T-helper 1 cell (primary cell): ENCODE data around the gene HES7.

Experiments used
- DNase-seq, 5 donors: peaks; one replicate each; pipeline ENCODE4 v3.0.0-alpha.2; 2012 to 2020

The HES7 gene

GRCh38 chr17:8142887-8143580 is 19.1 kb upstream of the HES7 start:
- DNase-seq, result peak in 1 of 5 donors; percentile 12

GRCh38 chr17:8142158-8142886 is 18.4 kb upstream of the HES7 start:
- no peak for DNase-seq

- DNase-seq, result no peak
Observed at GRCh38 chr17:8141741-8142140, 17.8 kb upstream of the HES7 start.

- no peak for DNase-seq
Observed at GRCh38 chr17:8141045-8141444, 17.1 kb upstream of the HES7 start.

- DNase-seq, result no peak
Observed at GRCh38 chr17:8140065-8141029, 16.4 kb upstream of the HES7 start.

GRCh38 chr17:8138672-8139371 is 14.9 kb upstream of the HES7 start:
- DNase-seq, result peak; percentile 87 to 97 (median 93)

GRCh38 chr17:8138374-8138671 is 14.4 kb upstream of the HES7 start:
- DNase-seq, result no peak

GRCh38 chr17:8137645-8138373 is 13.9 kb upstream of the HES7 start:
- no peak for DNase-seq

- no peak for DNase-seq
Observed at GRCh38 chr17:8133941-8134340, 10.0 kb upstream of the HES7 start.

GRCh38 chr17:8133399-8133798 is 9.5 kb upstream of the HES7 start:
- no peak for DNase-seq

- no peak for DNase-seq
Observed at GRCh38 chr17:8131844-8132441, 8.0 kb upstream of the HES7 start.

GRCh38 chr17:8128125-8128784 is 4.3 kb upstream of the HES7 start:
- DNase-seq, result no peak

- peak in 2 of 5 donors; percentile 47 to 55 for DNase-seq
Observed at GRCh38 chr17:8126491-8127066, 2.7 kb upstream of the HES7 start.

- DNase-seq, result no peak
Observed at GRCh38 chr17:8125947-8126490, 2.1 kb upstream of the HES7 start.

GRCh38 chr17:8125154-8125946 is 1.4 kb upstream of the HES7 start:
- peak; percentile 51 to 87 (median 78) for DNase-seq

GRCh38 chr17:8124350-8125153 is 646 bp upstream of the HES7 start:
- DNase-seq, result peak in 1 of 5 donors; percentile 24

- peak in 1 of 5 donors; percentile 59 for DNase-seq
Observed at GRCh38 chr17:8122924-8123694, 797 bp downstream of the HES7 start.
